ENCODE results near the gene CEP192. TPM values are rescaled to one million over a fixed set of nuclear protein-coding genes. Genes with fewer than 3 reads are reported as not detected.

Gene CEP192
- total RNA-seq, 4 donors from 2014 or later, result 6.8 to 8.3 (median 7.3) TPM

GRCh38 chr18:12960853-12961397 lies 30.2 kb upstream of the CEP192 start:
- H3K36me3 ChIP-seq, result peaks cover 0 to 42% of the 10 kb centered on the region in 2 donors
- intact Hi-C loops (cut with DNase I; ENCODE audit: low total_unique reads), result no loop called here

GRCh38 chr18:12963069-12963468 lies 28.1 kb upstream of the CEP192 start:
- no peak for ATAC-seq
- TF ChIP-seq POLR2A (IDR thresholded peaks at IDR 0.05) (no peak), CTCF (IDR thresholded peaks at IDR 0.05 in 4 of 5, conservative IDR thresholded peaks at IDR 0.05 in 1 of 5) (no peak)
- Histone ChIP-seq H3K27me3 (no peaks in the 10 kb centered on the region), H3K4me3 (no peak overlapping the region), H3K9me3 (no peaks in the 10 kb centered on the region), H3K27ac (no peak overlapping the region), H3K36me3 (peaks cover 0 to 39% of the 10 kb centered on the region in 2 donors), H3K4me1 (no peaks in the 10 kb centered on the region)
- intact Hi-C loops (cut with DNase I; ENCODE audit: low total_unique reads) (no loop called here), in situ Hi-C loops (cut with MboI; ENCODE audit: low sequenced_read_pairs in 4 of 4) (loop anchor here in 1 of 4 donors (25.0 kb wide), 1 partner anchor 774 kb away; the partner anchor contains the start of genes FAM210A and RNMT)
- no peak for DNase-seq

More at GRCh38 chr18:12960853-12961397, 30.2 kb upstream of the CEP192 start:
- H3K4me3 ChIP-seq, result no peak overlapping the region
- TF ChIP-seq CTCF (IDR thresholded peaks at IDR 0.05 in 4 of 5, conservative IDR thresholded peaks at IDR 0.05 in 1 of 5), result no peak
- no peak for TF ChIP-seq POLR2A (IDR thresholded peaks at IDR 0.05)
- DNase-seq (no peak), ATAC-seq (no peak)
- no peaks in the 10 kb centered on the region for H3K4me1 ChIP-seq
- in situ Hi-C loops (cut with MboI; ENCODE audit: low sequenced_read_pairs in 4 of 4), result loop anchor here in 1 of 4 donors (25.0 kb wide), 1 partner anchor 776 kb away; the partner anchor contains the start of genes FAM210A and RNMT
- H3K9me3 ChIP-seq, result no peaks in the 10 kb centered on the region
- H3K27me3 ChIP-seq, result no peaks in the 10 kb centered on the region
- H3K27ac ChIP-seq, result no peak overlapping the region

- peaks cover 0 to 44% of the 10 kb centered on the region in 2 donors for H3K36me3 ChIP-seq
- H3K27ac ChIP-seq, result no peak overlapping the region
- H3K4me3 ChIP-seq, result no peak overlapping the region
- H3K4me1 ChIP-seq, result no peaks in the 10 kb centered on the region
- no peaks in the 10 kb centered on the region for H3K27me3 ChIP-seq
- no peak for TF ChIP-seq POLR2A (IDR thresholded peaks at IDR 0.05)
- no peak for TF ChIP-seq CTCF (IDR thresholded peaks at IDR 0.05 in 4 of 5, conservative IDR thresholded peaks at IDR 0.05 in 1 of 5)
- ATAC-seq (no peak), DNase-seq (no peak)
- in situ Hi-C loops (cut with MboI; ENCODE audit: low sequenced_read_pairs in 4 of 4) (loop anchor here in 1 of 4 donors (25.0 kb wide), 1 partner anchor 769 kb away; the partner anchor contains the start of genes FAM210A and RNMT), intact Hi-C loops (cut with DNase I; ENCODE audit: low total_unique reads) (no loop called here)
- H3K9me3 ChIP-seq, result no peaks in the 10 kb centered on the region
Measured at GRCh38 chr18:12968115-12968514, 23.0 kb upstream of the CEP192 start.

GRCh38 chr18:12968619-12969018 lies 22.5 kb upstream of the CEP192 start:
- DNase-seq (no peak), ATAC-seq (no peak)
- TF ChIP-seq CTCF (IDR thresholded peaks at IDR 0.05 in 4 of 5, conservative IDR thresholded peaks at IDR 0.05 in 1 of 5) (no peak), POLR2A (IDR thresholded peaks at IDR 0.05) (no peak)
- no peaks in the 10 kb centered on the region for H3K27me3 ChIP-seq
- no peak overlapping the region for H3K27ac ChIP-seq
- H3K4me3 ChIP-seq, result no peak overlapping the region
- peaks cover 0 to 44% of the 10 kb centered on the region in 2 donors for H3K36me3 ChIP-seq
- H3K9me3 ChIP-seq, result no peaks in the 10 kb centered on the region
- in situ Hi-C loops (cut with MboI; ENCODE audit: low sequenced_read_pairs in 4 of 4), result loop anchor here in 1 of 4 donors (25.0 kb wide), 1 partner anchor 769 kb away; the partner anchor contains the start of genes FAM210A and RNMT
- intact Hi-C loops (cut with DNase I; ENCODE audit: low total_unique reads), result no loop called here
- no peaks in the 10 kb centered on the region for H3K4me1 ChIP-seq

All from gastrocnemius medialis (tissue), 4 donors.